ENCODE results near the gene LYSMD4. TPM values are rescaled to one million over a fixed set of nuclear protein-coding genes. Genes with fewer than 3 reads are reported as not detected.

Gene LYSMD4
- total RNA-seq, 4 donors from 2014 or later = 5.7 to 12.6 (median 8.6) TPM

- no peak for TF ChIP-seq CTCF (IDR thresholded peaks at IDR 0.05; ENCODE audit: low read depth)
These were observed 19.3 kb upstream of the LYSMD4 start for GRCh38 chr15:99752556-99752955.

- no peak for TF ChIP-seq CTCF (IDR thresholded peaks at IDR 0.05; ENCODE audit: low read depth)
These were observed 16.1 kb upstream of the LYSMD4 start for GRCh38 chr15:99749386-99749785.

GRCh38 chr15:99745370-99746086, 12.3 kb upstream of the LYSMD4 start:
- TF ChIP-seq CTCF (IDR thresholded peaks at IDR 0.05; ENCODE audit: low read depth) = no peak

GRCh38 chr15:99744142-99744541, 10.9 kb upstream of the LYSMD4 start:
- no peak for TF ChIP-seq CTCF (IDR thresholded peaks at IDR 0.05; ENCODE audit: low read depth)

GRCh38 chr15:99741835-99742234, 8.6 kb upstream of the LYSMD4 start:
- TF ChIP-seq CTCF (IDR thresholded peaks at IDR 0.05; ENCODE audit: low read depth) = no peak

- TF ChIP-seq CTCF (IDR thresholded peaks at IDR 0.05; ENCODE audit: low read depth) = no peak
These were observed 5.0 kb upstream of the LYSMD4 start for GRCh38 chr15:99738021-99738847.

GRCh38 chr15:99736702-99737101, 3.5 kb upstream of the LYSMD4 start:
- TF ChIP-seq CTCF (IDR thresholded peaks at IDR 0.05; ENCODE audit: low read depth) = no peak
